ENCODE measurements around the gene CD5L.

CD5L gene

DNA sequence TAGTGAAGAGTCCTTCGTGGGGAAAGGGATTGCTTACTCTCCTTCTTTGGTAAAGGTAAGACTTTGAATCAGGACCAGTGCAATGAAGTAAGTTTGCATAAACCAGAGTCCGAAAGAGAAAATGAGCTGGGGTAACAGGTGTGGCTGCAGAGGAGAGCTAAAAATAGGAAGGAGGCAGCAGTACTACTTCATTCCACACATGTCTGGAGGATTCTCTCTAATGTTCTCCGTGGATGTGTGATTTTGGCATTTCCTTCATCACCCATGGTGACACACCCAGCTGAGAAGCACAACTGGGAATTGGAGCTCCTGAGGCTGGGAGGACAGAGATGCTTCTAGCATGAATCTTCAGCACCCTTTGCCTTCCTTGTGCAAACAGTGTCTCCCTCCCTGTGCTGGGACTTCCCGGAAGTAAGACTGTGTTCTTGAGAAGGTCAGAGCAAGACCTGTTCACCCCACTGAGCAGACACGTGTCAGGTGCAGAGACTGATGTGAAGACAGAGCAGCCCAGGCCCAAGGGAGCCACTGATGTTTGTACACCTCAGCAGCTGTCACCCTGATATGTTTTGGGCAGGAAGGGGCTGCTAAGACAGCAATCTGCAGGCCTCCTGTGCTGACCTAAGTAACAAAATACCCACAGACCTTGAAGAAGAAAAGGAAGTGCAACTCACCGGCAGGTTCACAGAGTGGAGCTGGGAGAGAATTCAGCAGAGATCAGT, 35.0 kb downstream of the CD5L start:
- DNase-seq: peak; percentile 4

DNA sequence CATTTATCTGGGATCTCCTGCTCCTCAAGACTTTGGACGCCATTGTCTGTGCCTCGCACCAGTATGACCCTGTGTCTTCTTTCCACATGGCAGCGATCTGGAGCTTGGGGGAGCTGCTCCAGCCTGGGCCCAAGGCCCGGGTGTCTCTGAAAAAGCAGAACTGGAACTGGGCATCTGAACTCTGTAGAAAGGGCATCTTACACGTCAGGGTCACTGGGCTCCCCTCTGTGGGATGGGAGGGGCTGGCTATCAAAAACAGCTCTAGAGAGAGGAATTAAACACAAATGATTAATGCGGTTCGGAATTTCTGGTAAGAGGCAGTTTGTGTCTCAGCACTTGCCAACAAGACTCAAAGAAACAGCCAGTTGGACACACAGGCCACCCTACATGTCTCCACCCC, 37.8 kb downstream of the CD5L start:
- no peak for DNase-seq

GRCh38 chr1:157799996-157800395, 41.6 kb downstream of the CD5L start:
- no peak for DNase-seq

DNA sequence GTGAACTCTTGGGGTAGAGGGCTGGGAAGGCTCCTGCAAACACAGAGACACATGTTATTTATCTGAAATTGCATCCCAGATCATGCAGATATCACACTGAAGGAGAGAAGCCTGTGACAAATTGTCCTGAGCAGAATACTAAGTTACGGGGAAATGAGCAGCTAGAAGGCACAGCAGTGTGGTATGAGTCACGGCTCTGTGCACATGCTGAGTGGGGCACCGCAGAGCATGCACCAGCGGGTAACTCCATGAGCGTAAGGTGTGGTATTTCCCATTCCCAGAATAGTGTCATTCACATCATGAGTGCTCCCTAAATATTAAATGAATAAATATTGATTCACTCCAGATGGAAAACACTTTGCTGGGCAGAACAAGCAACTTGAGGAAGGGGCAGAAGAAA, 43.4 kb downstream of the CD5L start:
- DNase-seq: no peak

DNA sequence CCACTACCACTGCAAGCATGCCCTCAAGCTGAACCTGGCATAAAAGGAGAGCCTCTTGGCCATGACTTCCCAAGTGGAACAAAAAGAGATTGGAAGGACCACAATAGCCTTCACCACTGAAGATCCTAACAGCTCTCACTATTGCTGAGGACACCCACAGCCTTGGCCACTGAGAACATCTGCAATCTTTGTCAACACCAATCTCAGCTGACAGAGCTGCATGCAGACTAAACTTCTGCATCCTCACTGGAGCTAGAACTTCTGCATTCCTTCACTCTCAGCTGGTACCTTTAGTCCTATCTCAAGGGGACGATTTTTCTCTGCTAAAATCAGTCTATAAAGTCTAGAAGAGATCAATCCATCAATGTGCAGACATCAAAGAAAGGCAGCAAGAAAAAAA, 56.4 kb downstream of the CD5L start:
- DNase-seq: no peak

DNA sequence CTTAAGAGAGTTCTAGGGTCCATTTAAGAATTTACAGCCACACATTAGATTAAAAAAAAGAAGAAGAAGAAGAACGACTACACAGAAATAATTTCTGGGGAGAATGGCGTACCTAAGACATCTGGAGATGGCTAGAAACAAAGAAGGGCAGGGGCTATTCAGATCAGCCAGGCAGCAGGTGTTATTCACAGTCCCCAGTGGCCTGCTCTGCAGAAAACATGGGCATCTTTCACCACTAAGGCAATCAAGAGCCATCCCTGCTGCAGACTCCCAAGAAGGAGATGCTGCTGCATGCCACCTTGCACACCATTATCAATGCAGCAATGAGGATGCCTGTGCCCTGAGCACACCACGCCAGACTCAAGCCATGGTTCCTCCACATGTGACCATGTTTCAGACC, 56.8 kb downstream of the CD5L start:
- no peak for DNase-seq

DNA sequence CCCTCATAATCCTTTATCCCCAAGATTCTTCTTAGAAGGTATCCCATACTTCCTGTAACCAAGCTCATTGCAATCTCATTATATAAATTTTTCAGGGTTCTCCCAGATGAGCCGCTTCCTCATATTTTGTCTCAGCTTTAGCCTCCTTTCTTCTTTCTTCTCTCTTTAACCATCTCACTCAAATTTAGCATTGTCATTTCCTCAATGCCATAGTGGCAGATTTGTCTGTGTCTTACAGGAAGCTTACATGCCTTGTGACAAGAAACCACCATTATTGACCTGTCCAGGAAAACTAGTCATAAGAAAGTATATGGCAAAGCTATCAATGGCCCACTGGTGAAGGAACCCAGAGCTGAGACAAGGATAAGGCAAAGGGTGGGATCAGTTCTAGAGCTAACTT, 58.7 kb downstream of the CD5L start:
- no peak for DNase-seq

DNA sequence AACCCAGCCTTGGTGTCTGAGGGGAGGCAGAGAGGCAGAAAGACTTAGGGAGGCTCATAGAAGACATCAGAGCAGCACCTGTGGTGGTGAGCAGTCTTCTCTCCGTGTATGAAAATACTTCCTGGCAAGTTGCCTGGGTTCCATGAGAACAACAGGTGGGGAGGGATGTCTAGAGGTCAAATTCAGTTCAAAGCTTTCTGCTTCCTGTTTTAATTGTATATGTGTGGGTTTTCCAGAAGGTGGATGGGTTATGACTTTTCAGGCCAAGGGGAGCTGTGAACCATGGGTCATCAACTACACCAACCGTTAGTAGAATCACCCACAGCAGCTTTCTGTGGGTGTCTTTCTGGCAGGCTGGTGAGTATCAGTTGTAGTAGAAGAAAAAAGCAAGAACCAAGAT, 60.6 kb downstream of the CD5L start:
- DNase-seq: no peak

Data from NK-92 treated with Interleukin-12 subunit alpha and Interleukin-12 subunit beta, amount 100 ng/mL, for 24 hours (cell line).